ENCODE data around the gene USP26.

- no peak for TF ChIP-seq GATA3 (IDR thresholded peaks at IDR 0.05; ENCODE audit: low read depth, low read length)
- TF ChIP-seq GATA2 (IDR thresholded peaks at IDR 0.05; ENCODE audit: low read depth, low read length): no peak
Measured at GRCh38 chrX:133048751-133049150, 48.2 kb downstream of the USP26 start.

All from SH-SY5Y (cell line).